IMR-90 (cell line): ENCODE measurements around the gene PSMD4. TPM values are rescaled to one million over a fixed set of nuclear protein-coding genes. Genes with fewer than 3 reads are reported as not detected.

Experiments used
- ATAC-seq: fragments of 200-7000 bp; cut with Tn5 transposase; 2 replicates; pipeline ENCODE4 v1.9.1; 2020; ENCODE audit warnings: low read depth, mild to moderate bottlenecking, moderate library complexity
- BruUV-seq: library from RNA; stranded (reverse); fragments of 400-500 nt; replicated peaks from 2 replicates; lab custom pipeline; 2021; lab: Mats Ljungman, UMichigan
- CTCF ChIA-PET: fragments of 300-600 bp; formaldehyde crosslinking; extraction: SDS; loops from one replicate; lab custom pipeline; 2021; ENCODE audit warnings: antibody characterized with exemption; lab: Yijun Ruan, JAX
- POLR2A ChIA-PET: fragments of 300-600 bp; sonication (Branson Sonifier 250); formaldehyde crosslinking; loops from one replicate; lab custom pipeline; 2022; ENCODE audit warnings: antibody characterized with exemption; ENCODE audit not compliant: unreplicated experiment; lab: Charles Lee
- DNase-seq: peaks from one replicate; pipeline ENCODE4 v3.0.0; 2013
- H2AFZ ChIP-seq: replicated peaks from 2 replicates; pipeline ENCODE3; 2013; ENCODE audit warnings: low read length, mild to moderate bottlenecking; ENCODE audit not compliant: poor library complexity
- H2AK5ac ChIP-seq: 2 replicates; pipeline ENCODE4 v1.6.1; 2013; ENCODE audit warnings: low read depth, low read length, inconsistent platforms
- H2AK9ac ChIP-seq: replicated peaks from 2 replicates; pipeline ENCODE3; 2013; ENCODE audit warnings: mild to moderate bottlenecking, low read depth, low read length, moderate library complexity; ENCODE audit not compliant: poor library complexity
- H2BK120ac ChIP-seq: 2 replicates; pipeline ENCODE4 v1.6.1; 2013; ENCODE audit warnings: low read depth, low read length, inconsistent platforms
- H2BK15ac ChIP-seq: 3 replicates; pipeline ENCODE4 v1.6.1; 2013; ENCODE audit warnings: low read depth, low read length, inconsistent platforms
- H2BK20ac ChIP-seq: 2 replicates; pipeline ENCODE4 v1.6.1; 2013; ENCODE audit warnings: low read depth, mild to moderate bottlenecking, inconsistent platforms, low read length, moderate library complexity
- H2BK5ac ChIP-seq: 2 replicates; pipeline ENCODE4 v1.6.1; 2013; ENCODE audit warnings: mild to moderate bottlenecking, low read depth, low read length, inconsistent platforms; ENCODE audit not compliant: poor library complexity, severe bottlenecking
- H3K14ac ChIP-seq: replicated peaks from 2 replicates; pipeline ENCODE4 v1.6.1; 2013; ENCODE audit warnings: low read depth, low read length, inconsistent platforms
- H3K18ac ChIP-seq: 2 replicates; pipeline ENCODE4 v1.6.1; 2013; ENCODE audit warnings: low read depth, low read length, control low read depth
- H3K23ac ChIP-seq: 2 replicates; pipeline ENCODE4 v1.6.1; 2013; ENCODE audit warnings: low read depth, low read length, inconsistent platforms
- H3K27ac ChIP-seq: 2 replicates; pipeline ENCODE4 v1.5.1; 2013; ENCODE audit warnings: mild to moderate bottlenecking, control low read depth, low read length; ENCODE audit not compliant: insufficient read depth
- H3K27me3 ChIP-seq: 2 replicates; pipeline ENCODE4 v1.6.1; 2013; ENCODE audit warnings: low read length; ENCODE audit not compliant: control insufficient read depth, insufficient read depth
- H3K36me3 ChIP-seq: 2 replicates; pipeline ENCODE4 v1.6.1; 2013; ENCODE audit warnings: low read length, mixed read lengths; ENCODE audit not compliant: control insufficient read depth, insufficient read depth
- H3K4ac ChIP-seq: 2 replicates; pipeline ENCODE4 v1.6.1; 2013; ENCODE audit warnings: low read depth, low read length, inconsistent platforms
- H3K4me1 ChIP-seq: 2 replicates; pipeline ENCODE4 v1.6.1; 2013; ENCODE audit warnings: low read length, mixed read lengths; ENCODE audit not compliant: control insufficient read depth, insufficient read depth
- H3K4me2 ChIP-seq: 2 replicates; pipeline ENCODE4 v1.6.1; 2013; ENCODE audit warnings: low read depth, mild to moderate bottlenecking, control low read depth, low read length, moderate library complexity
- H3K4me3 ChIP-seq: 2 replicates; pipeline ENCODE4 v1.5.1; 2013; ENCODE audit warnings: low read depth, mild to moderate bottlenecking, control low read depth, low read length, moderate library complexity; ENCODE audit not compliant: insufficient read depth
- H3K56ac ChIP-seq: 2 replicates; pipeline ENCODE4 v1.6.1; 2013; ENCODE audit warnings: low read length, inconsistent platforms; ENCODE audit not compliant: insufficient read depth; ENCODE audit errors: extremely low read depth
- H3K79me1 ChIP-seq, 2 experiments: 2 replicates each; pipeline ENCODE4 v1.6.1; 2013; ENCODE audit warnings: low read length in 2 of 2, inconsistent platforms in 1 of 2, low read depth in 1 of 2
- H3K9ac ChIP-seq: 2 replicates; pipeline ENCODE4 v1.6.1; 2013; ENCODE audit warnings: low read depth, low read length, control low read depth
- H3K9me1 ChIP-seq: 2 replicates; pipeline ENCODE4 v1.6.1; 2013; ENCODE audit warnings: low read length, inconsistent platforms; ENCODE audit not compliant: insufficient read depth
- H3K9me3 ChIP-seq: 2 replicates; pipeline ENCODE4 v1.6.1; 2013; ENCODE audit warnings: low read length; ENCODE audit not compliant: control insufficient read depth, insufficient read depth
- H4K20me1 ChIP-seq: 2 replicates; pipeline ENCODE4 v1.6.1; 2013; ENCODE audit warnings: low read length, inconsistent platforms; ENCODE audit not compliant: insufficient read depth
- H4K5ac ChIP-seq: 2 replicates; pipeline ENCODE4 v1.6.1; 2013; ENCODE audit warnings: mild to moderate bottlenecking, low read depth, low read length, control low read depth
- H4K8ac ChIP-seq, 2 experiments: 2 replicates each; pipeline ENCODE4 v1.6.1; 2013; ENCODE audit warnings: low read depth in 2 of 2, low read length in 2 of 2, control low read depth in 1 of 2, inconsistent platforms in 1 of 2
- H4K91ac ChIP-seq: 2 replicates; pipeline ENCODE4 v1.6.1; 2013; ENCODE audit warnings: low read depth, low read length, inconsistent platforms; ENCODE audit not compliant: insufficient read depth
- BHLHE40 ChIP-seq: fragments of 150-350 bp; IDR thresholded peaks from 2 replicates; pipeline ENCODE4 v1.6.1; 2016; ENCODE audit warnings: mild to moderate bottlenecking, low read depth, low read length
- CEBPB ChIP-seq: IDR thresholded peaks from 2 replicates; pipeline ENCODE4 v1.6.1; 2012; ENCODE audit warnings: low read depth, low read length, improper control_type of control experiment
- CHD1 ChIP-seq: IDR thresholded peaks from 2 replicates; pipeline ENCODE4 v1.6.1; 2012; ENCODE audit warnings: low read depth, low read length, improper control_type of control experiment
- FOS ChIP-seq: fragments of 150-350 bp; IDR thresholded peaks from 2 replicates; pipeline ENCODE4 v1.6.1; 2016; ENCODE audit warnings: low read depth, low read length
- MAZ ChIP-seq: IDR thresholded peaks from 2 replicates; pipeline ENCODE4 v1.6.1; 2012; ENCODE audit warnings: low read depth, mild to moderate bottlenecking, low read length, improper control_type of control experiment, moderate library complexity, borderline replicate concordance
- MXI1 ChIP-seq: IDR thresholded peaks from 2 replicates; pipeline ENCODE4 v1.6.1; 2012; ENCODE audit warnings: low read depth, mild to moderate bottlenecking, low read length, moderate library complexity, borderline replicate concordance
- NFE2L2 ChIP-seq: fragments of 150-350 bp; IDR thresholded peaks from 2 replicates; pipeline ENCODE4 v1.6.1; 2016; ENCODE audit warnings: low read depth, mild to moderate bottlenecking, low read length
- POLR2A ChIP-seq: IDR thresholded peaks from 2 replicates; pipeline ENCODE4 v1.6.1; 2012; ENCODE audit warnings: mild to moderate bottlenecking, low read depth, low read length
- RFX5 ChIP-seq: IDR thresholded peaks from 2 replicates; pipeline ENCODE4 v1.8.0; 2012; ENCODE audit warnings: low read depth, mild to moderate bottlenecking, low read length, moderate library complexity
- SMC3 ChIP-seq: fragments of 150-350 bp; IDR thresholded peaks from 2 replicates; pipeline ENCODE4 v1.6.1; 2016; ENCODE audit warnings: low read depth, mild to moderate bottlenecking, antibody characterized with exemption, low read length, moderate library complexity
- WGBS, 2 experiments: methylation state at CpG; one replicate each; pipeline versions ENCODE4 v1.1.5 to v1.1.7; 2013; ENCODE audit warnings: missing lambda C conversion rate in 2 of 2; ENCODE audit not compliant: insufficient read length in 1 of 2; ENCODE audit errors: extremely low coverage in 2 of 2; 5-methylcytosine and 5-hydroxymethylcytosine counted together
- dilution Hi-C: fragments of 300-500 bp; cut with HindIII; formaldehyde crosslinking; loops from one replicate; pipeline ENCODE4 v1.14.3; 2018; ENCODE audit warnings: low sequenced_read_pairs; ENCODE audit not compliant: unreplicated experiment
- in situ Hi-C: fragments of 300-500 bp; cut with MboI; formaldehyde crosslinking; loops from 3 replicates; pipeline ENCODE4 v1.14.3; 2019; ENCODE audit warnings: low sequenced_read_pairs, inconsistent platforms, mixed read lengths
- intact Hi-C: fragments of 100-400 bp; cut with micrococcal nuclease; formaldehyde crosslinking; loops from 2 replicates; pipeline ENCODE4 v1.10.0; 2022
- polyA plus RNA-seq, 3 experiments: library from polyadenylated mRNA; depleted of rRNA; stranded (reverse); fragments of >200 nt; gene quantifications; 2 replicates each; pipeline ENCODE4 v1.2.3, GENCODE V29; 2012; ENCODE audit warnings: low replicate concordance in 1 of 3
- total RNA-seq: library from RNA; depleted of rRNA; stranded (reverse); fragments of >200 nt; gene quantifications from 2 replicates; pipeline ENCODE4 v1.2.3, GENCODE V29; 2012
- TF ChIP-seq, protein P1 (sequence below): fragments of 150-350 bp; IDR thresholded peaks from 2 replicates; pipeline ENCODE4 v1.6.1; 2016; ENCODE audit warnings: low read depth, mild to moderate bottlenecking, low read length, moderate library complexity, borderline replicate concordance
- TF ChIP-seq, protein P2 (sequence below): fragments of 150-350 bp; IDR thresholded peaks from 2 replicates; pipeline ENCODE4 v1.6.1; 2017; ENCODE audit warnings: mild to moderate bottlenecking, antibody characterized with exemption, low read length, low read depth
- TF ChIP-seq, protein P3 (sequence below): conservative IDR thresholded peaks from 2 replicates; pipeline ENCODE4 v1.5.1; 2012; ENCODE audit warnings: mild to moderate bottlenecking, low read depth, low read length, improper control_type of control experiment

The PSMD4 gene
- total and polyA plus RNA-seq, 2 of the 4 experiments (the other 2 are of a cell fraction) = 289 to 314 TPM

DNA sequence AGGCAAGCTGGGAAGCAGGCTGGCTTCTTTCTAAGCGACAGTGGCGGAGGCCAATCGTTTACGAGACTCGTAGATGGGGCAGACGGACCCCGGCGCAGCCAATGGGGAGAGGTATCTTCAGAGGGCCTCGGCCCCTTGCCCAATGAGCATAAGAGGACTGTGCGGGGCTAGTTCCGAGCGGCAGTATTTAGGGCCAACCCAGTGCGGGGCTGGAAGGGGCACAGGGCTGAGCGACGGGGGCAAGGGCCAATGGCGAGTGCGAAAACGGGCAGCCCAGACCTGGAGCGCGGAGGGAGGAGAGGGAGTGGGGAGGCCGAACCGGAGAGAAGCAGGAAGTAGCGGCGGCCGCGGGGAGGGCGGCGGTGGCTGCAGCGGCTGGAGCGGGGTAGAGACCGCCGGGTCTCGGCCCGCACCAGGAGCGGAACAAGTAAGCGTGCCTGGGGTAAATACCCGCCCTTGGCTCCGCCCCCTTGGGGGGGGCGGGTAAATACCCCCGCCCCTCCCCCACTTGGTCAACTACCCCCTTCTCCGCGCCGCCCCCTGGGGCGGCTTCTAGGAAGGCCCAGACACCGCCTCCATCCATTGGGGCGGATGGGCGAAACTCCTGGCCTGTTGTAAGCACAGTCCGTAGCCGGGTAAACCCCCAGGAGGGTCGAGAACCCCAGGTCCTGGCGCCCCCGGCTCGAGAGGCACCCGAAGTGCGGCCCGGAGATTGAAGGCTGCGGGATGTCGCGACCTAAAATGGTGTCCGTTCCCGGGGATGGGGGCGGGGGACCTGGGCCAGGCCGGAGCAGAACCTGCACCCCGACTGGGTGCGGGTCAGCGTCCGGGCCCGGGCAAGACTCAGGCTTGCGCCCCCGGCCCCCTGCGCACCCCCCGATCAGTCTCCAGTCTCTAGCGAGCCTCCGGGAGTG, 27.7 kb downstream of the PSMD4 start, which contains the start of gene ZNF687:
Gene ZNF687, plus strand, starts transcription at position 331 of the 914 bp plus-strand sequence. CDS start 3,993 bp downstream, outside the sequence.
- Histone ChIP-seq H3K14ac (peak within 1 kb of the TSS; percentile 90), H2BK5ac (peak within 1 kb of the TSS; percentile 89), H3K4me3 (peak within 1 kb of the TSS; percentile 59), H3K9me3 (no peaks in the 10 kb centered on the region), H3K23ac (peak within 1 kb of the TSS; percentile 92), H4K20me1 (peaks cover 16% of the 10 kb centered on the region; the same call in 1 of the 2 replicates), H3K27me3 (no peaks in the 10 kb centered on the region), H2AK9ac (peak within 1 kb of the TSS; percentile 99), H3K56ac (peak within 1 kb of the TSS; percentile 77), H3K9me1 (no peaks in the 10 kb centered on the region), H3K4ac (peak within 1 kb of the TSS; percentile 96), H3K36me3 (peaks cover 16% of the 10 kb centered on the region), H2BK15ac (peak within 1 kb of the TSS; percentile 63; the same call in 2 of the 3 replicates), H3K27ac (peak within 1 kb of the TSS; percentile 84), H3K4me2 (peak within 1 kb of the TSS; percentile 63), H3K9ac (peak within 1 kb of the TSS; percentile 67), H3K79me1 (peaks cover 13 to 47% of the 10 kb centered on the region in 2 experiments), H2AK5ac (peak within 1 kb of the TSS; percentile 78), H2AFZ (peak within 1 kb of the TSS; percentile 97), H4K91ac (peak within 1 kb of the TSS; percentile 90), H2BK20ac (peak within 1 kb of the TSS; percentile 16; the same call in 1 of the 2 replicates), H3K4me1 (peaks cover 5% of the 10 kb centered on the region; the same call in 1 of the 2 replicates), H2BK120ac (peak within 1 kb of the TSS; percentile 71), H4K5ac (peak within 1 kb of the TSS; percentile 31), H4K8ac (peak within 1 kb of the TSS; percentile 66 to 93), H3K18ac (peak within 1 kb of the TSS; percentile 51)
- intact Hi-C loops = loop anchor here (1.0 kb wide), 1 partner anchor 86 kb away; no protein-coding TSS in a partner anchor
- dilution Hi-C loops = no loop called here
- DNase-seq = peak; percentile 100
- POLR2A ChIA-PET = interaction anchor here (0.9 kb wide), 1 partner anchor 43 kb away, joined by 3 read pairs; no protein-coding TSS in a partner anchor
- CTCF ChIA-PET = no interaction called here
- ATAC-seq = peak; percentile 90
- BruUV-seq = no TSS peak
- 1% methylated on average over 31 of the region's 74 CpGs; no CpG with 5 or more reads in 1 of the 2 experiments for WGBS, 2 experiments
- in situ Hi-C loops = no loop called here
- TF ChIP-seq CEBPB = no peak
- TF ChIP-seq MAZ = peak; percentile 79
- peak; percentile 64 for TF ChIP-seq POLR2A
- TF ChIP-seq MXI1 = no peak
- TF ChIP-seq SMC3 = no peak
- no peak for TF ChIP-seq RFX5
- TF ChIP-seq, protein P1, sequence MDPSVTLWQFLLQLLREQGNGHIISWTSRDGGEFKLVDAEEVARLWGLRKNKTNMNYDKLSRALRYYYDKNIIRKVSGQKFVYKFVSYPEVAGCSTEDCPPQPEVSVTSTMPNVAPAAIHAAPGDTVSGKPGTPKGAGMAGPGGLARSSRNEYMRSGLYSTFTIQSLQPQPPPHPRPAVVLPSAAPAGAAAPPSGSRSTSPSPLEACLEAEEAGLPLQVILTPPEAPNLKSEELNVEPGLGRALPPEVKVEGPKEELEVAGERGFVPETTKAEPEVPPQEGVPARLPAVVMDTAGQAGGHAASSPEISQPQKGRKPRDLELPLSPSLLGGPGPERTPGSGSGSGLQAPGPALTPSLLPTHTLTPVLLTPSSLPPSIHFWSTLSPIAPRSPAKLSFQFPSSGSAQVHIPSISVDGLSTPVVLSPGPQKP = no peak
- TF ChIP-seq, protein P2, sequence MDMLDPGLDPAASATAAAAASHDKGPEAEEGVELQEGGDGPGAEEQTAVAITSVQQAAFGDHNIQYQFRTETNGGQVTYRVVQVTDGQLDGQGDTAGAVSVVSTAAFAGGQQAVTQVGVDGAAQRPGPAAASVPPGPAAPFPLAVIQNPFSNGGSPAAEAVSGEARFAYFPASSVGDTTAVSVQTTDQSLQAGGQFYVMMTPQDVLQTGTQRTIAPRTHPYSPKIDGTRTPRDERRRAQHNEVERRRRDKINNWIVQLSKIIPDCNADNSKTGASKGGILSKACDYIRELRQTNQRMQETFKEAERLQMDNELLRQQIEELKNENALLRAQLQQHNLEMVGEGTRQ = no peak
- TF ChIP-seq NFE2L2 = no peak
- peak; percentile 47 for TF ChIP-seq BHLHE40
- no peak for TF ChIP-seq CHD1
- TF ChIP-seq, protein P3, sequence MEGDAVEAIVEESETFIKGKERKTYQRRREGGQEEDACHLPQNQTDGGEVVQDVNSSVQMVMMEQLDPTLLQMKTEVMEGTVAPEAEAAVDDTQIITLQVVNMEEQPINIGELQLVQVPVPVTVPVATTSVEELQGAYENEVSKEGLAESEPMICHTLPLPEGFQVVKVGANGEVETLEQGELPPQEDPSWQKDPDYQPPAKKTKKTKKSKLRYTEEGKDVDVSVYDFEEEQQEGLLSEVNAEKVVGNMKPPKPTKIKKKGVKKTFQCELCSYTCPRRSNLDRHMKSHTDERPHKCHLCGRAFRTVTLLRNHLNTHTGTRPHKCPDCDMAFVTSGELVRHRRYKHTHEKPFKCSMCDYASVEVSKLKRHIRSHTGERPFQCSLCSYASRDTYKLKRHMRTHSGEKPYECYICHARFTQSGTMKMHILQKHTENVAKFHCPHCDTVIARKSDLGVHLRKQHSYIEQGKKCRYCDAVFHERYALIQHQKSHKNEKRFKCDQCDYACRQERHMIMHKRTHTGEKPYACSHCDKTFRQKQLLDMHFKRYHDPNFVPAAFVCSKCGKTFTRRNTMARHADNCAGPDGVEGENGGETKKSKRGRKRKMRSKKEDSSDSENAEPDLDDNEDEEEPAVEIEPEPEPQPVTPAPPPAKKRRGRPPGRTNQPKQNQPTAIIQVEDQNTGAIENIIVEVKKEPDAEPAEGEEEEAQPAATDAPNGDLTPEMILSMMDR = no peak
- TF ChIP-seq FOS = peak; percentile 87; the same call in 1 of the 2 replicates
